Measurements from ENCODE around the gene RBM47. TPM values are rescaled to one million over a fixed set of nuclear protein-coding genes. Genes with fewer than 3 reads are reported as not detected.
"Not testable (repeated sequence)": the region's sequence is repeated elsewhere in the genome, so short reads cannot be mapped to it uniquely, and the experiment has no call there.

Gene RBM47
- total RNA-seq, 1 donor from 2014 or later = 0.11 TPM

- no peak for TF ChIP-seq CTCF (IDR thresholded peaks at IDR 0.05)
- H3K36me3 Mint-ChIP-seq (ENCODE audit: unreplicated experiment) = no peaks in the 10 kb centered on the region
- no peaks in the 10 kb centered on the region for H3K9me3 Mint-ChIP-seq (ENCODE audit: unreplicated experiment)
- H3K4me1 Mint-ChIP-seq (ENCODE audit: unreplicated experiment) = peaks cover 5% of the 10 kb centered on the region
- no peak overlapping the region for H3K4me3 Mint-ChIP-seq (ENCODE audit: unreplicated experiment)
- H3K27me3 Mint-ChIP-seq (ENCODE audit: unreplicated experiment) = peaks cover 13% of the 10 kb centered on the region
- no peak for DNase-seq (ENCODE audit: extremely low spot score, unreplicated experiment)
- H3K27ac Mint-ChIP-seq (ENCODE audit: unreplicated experiment) = no peak overlapping the region
Measured at GRCh38 chr4:40401096-40401495, 228.6 kb downstream of the RBM47 start.

GRCh38 chr4:40399578-40399977 lies 230.1 kb downstream of the RBM47 start:
- DNase-seq (ENCODE audit: extremely low spot score, unreplicated experiment) = no peak
- Mint-ChIP-seq H3K27me3 (ENCODE audit: unreplicated experiment) (peaks cover 11% of the 10 kb centered on the region), H3K4me1 (ENCODE audit: unreplicated experiment) (peaks cover 9% of the 10 kb centered on the region), H3K9me3 (ENCODE audit: unreplicated experiment) (no peaks in the 10 kb centered on the region), H3K27ac (ENCODE audit: unreplicated experiment) (no peak overlapping the region), H3K36me3 (ENCODE audit: unreplicated experiment) (no peaks in the 10 kb centered on the region), H3K4me3 (ENCODE audit: unreplicated experiment) (no peak overlapping the region)
- no peak for TF ChIP-seq CTCF (IDR thresholded peaks at IDR 0.05)

GRCh38 chr4:40395908-40396793 lies 233.5 kb downstream of the RBM47 start:
- Mint-ChIP-seq H3K9me3 (ENCODE audit: unreplicated experiment) (no peaks in the 10 kb centered on the region), H3K27me3 (ENCODE audit: unreplicated experiment) (peaks cover 27% of the 10 kb centered on the region), H3K27ac (ENCODE audit: unreplicated experiment) (no peak overlapping the region), H3K4me3 (ENCODE audit: unreplicated experiment) (no peak overlapping the region), H3K4me1 (ENCODE audit: unreplicated experiment) (peaks cover 9% of the 10 kb centered on the region), H3K36me3 (ENCODE audit: unreplicated experiment) (no peaks in the 10 kb centered on the region)
- no peak for TF ChIP-seq CTCF (IDR thresholded peaks at IDR 0.05)
- DNase-seq (ENCODE audit: extremely low spot score, unreplicated experiment) = no peak

GRCh38 chr4:40395166-40395900 lies 234.3 kb downstream of the RBM47 start:
- no peak overlapping the region for H3K4me3 Mint-ChIP-seq (ENCODE audit: unreplicated experiment)
- TF ChIP-seq CTCF (IDR thresholded peaks at IDR 0.05) = no peak
- H3K9me3 Mint-ChIP-seq (ENCODE audit: unreplicated experiment) = no peaks in the 10 kb centered on the region
- H3K27me3 Mint-ChIP-seq (ENCODE audit: unreplicated experiment) = peaks cover 27% of the 10 kb centered on the region
- no peaks in the 10 kb centered on the region for H3K36me3 Mint-ChIP-seq (ENCODE audit: unreplicated experiment)
- peaks cover 9% of the 10 kb centered on the region for H3K4me1 Mint-ChIP-seq (ENCODE audit: unreplicated experiment)
- no peak for DNase-seq (ENCODE audit: extremely low spot score, unreplicated experiment)
- H3K27ac Mint-ChIP-seq (ENCODE audit: unreplicated experiment) = no peak overlapping the region

GRCh38 chr4:40394236-40394635 lies 235.4 kb downstream of the RBM47 start:
- TF ChIP-seq CTCF (IDR thresholded peaks at IDR 0.05) = no peak
- Mint-ChIP-seq H3K4me3 (ENCODE audit: unreplicated experiment) (no peak overlapping the region), H3K36me3 (ENCODE audit: unreplicated experiment) (no peaks in the 10 kb centered on the region), H3K9me3 (ENCODE audit: unreplicated experiment) (no peaks in the 10 kb centered on the region), H3K4me1 (ENCODE audit: unreplicated experiment) (peaks cover 9% of the 10 kb centered on the region), H3K27ac (ENCODE audit: unreplicated experiment) (no peak overlapping the region), H3K27me3 (ENCODE audit: unreplicated experiment) (peaks cover 26% of the 10 kb centered on the region)
- DNase-seq (ENCODE audit: extremely low spot score, unreplicated experiment) = no peak

GRCh38 chr4:40392241-40392640 lies 237.4 kb downstream of the RBM47 start:
- not testable (repeated sequence) for H3K9me3 Mint-ChIP-seq (ENCODE audit: unreplicated experiment); H3K4me1 Mint-ChIP-seq (ENCODE audit: unreplicated experiment); H3K36me3 Mint-ChIP-seq (ENCODE audit: unreplicated experiment); H3K27ac Mint-ChIP-seq (ENCODE audit: unreplicated experiment); H3K4me3 Mint-ChIP-seq (ENCODE audit: unreplicated experiment); DNase-seq (ENCODE audit: extremely low spot score, unreplicated experiment)
- peaks cover 26% of the 10 kb centered on the region for H3K27me3 Mint-ChIP-seq (ENCODE audit: unreplicated experiment)

All from osteocyte (in vitro differentiated cells).